Posterior vena cava (tissue), 2 donors: ENCODE measurements around the gene COPS4. TPM values are rescaled to one million over a fixed set of nuclear protein-coding genes. Genes with fewer than 3 reads are reported as not detected.
"Not testable (repeated sequence)": the region's sequence is repeated elsewhere in the genome, so short reads cannot be mapped to it uniquely, and the experiment has no call there.

ENCODE experiments used
- DNase-seq: peaks from one replicate; pipeline ENCODE4 v3.0.0-alpha.2; 2020; ENCODE audit warnings: low spot score
- intact Hi-C, 2 donors: fragments of 100-400 bp; cut with DNase I; formaldehyde crosslinking; loops; one replicate each; pipeline versions ENCODE4 v1.14.1 to v1.14.2; 2022 to 2023
- total RNA-seq, 2 donors: library from RNA; stranded (reverse); fragmentation: NEBNext Ultra II Directional; extraction: Animal tissue kit (Norgen Biotek cat#: 25700); gene quantifications; one replicate each; pipeline ENCODE4 v1.2.1, GENCODE V29; 2021
- donor health status: DM: yes; HTN: yes; CAD: no.
- donor health status: DM: yes; HTN: yes; CAD: no.

Gene COPS4
- total RNA-seq, 2 donors from 2014 or later: 36.2 to 39.5 TPM

DNA sequence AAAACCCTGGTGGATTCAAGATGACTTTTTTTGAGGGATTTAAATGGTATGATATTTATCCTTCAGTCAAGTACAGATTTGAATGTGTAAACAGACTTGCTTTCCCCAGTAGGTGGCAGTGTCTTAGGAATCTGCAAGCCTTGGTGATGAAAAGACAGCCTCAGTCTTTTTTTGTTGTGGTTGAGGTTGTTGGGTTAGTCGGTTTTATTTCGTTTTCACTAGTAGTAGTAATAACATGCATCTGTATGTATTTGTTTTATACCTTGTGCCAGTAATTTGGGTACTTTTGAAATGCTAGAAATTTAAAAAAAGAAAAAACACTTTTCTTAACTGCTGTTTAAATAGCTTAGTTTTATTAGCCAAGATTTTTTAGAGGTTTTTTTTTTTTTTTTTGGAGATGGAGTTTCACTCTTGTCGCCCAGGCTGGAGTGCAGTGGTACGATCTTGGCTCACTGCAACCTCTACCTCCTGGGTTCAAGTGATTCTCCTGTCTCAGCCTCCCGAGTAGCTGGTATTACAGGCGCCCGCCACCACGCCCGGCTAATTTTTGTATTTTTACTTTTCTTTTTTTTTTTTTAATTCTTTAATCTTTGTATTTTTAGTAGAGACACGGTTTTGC is 39.2 kb downstream of the COPS4 start:
- no peak for DNase-seq
- intact Hi-C loops: loop anchor here (5.0 to 10.0 kb wide), 2 partner anchors 188 to 211 kb away; partner anchors contain the start of gene COQ2 (in 1 of the 2)

DNA sequence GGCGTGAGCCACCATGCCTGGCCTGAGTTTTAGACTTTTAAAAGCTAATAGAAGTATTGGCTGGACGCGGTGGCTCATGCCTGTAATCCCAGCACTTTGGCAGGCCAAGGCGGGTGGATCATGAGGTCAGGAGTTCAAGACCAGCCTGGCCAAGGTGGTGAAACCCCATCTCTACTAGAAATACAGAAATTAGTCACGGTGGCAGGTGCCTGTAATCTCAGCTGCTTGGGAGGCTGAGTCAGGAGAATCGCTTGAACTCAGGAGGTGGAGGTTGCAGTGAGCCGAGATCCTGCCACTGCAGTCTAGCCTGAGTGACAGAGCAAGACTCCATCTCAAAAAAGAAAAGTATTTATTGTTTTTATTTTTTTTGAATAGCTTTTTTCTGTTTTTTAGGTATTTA is 39.8 kb downstream of the COPS4 start:
- DNase-seq: not testable (repeated sequence)
- intact Hi-C loops: loop anchor here (5.0 to 10.0 kb wide), 2 partner anchors 188 to 210 kb away; partner anchors contain the start of gene COQ2 (in 1 of the 2)

DNA sequence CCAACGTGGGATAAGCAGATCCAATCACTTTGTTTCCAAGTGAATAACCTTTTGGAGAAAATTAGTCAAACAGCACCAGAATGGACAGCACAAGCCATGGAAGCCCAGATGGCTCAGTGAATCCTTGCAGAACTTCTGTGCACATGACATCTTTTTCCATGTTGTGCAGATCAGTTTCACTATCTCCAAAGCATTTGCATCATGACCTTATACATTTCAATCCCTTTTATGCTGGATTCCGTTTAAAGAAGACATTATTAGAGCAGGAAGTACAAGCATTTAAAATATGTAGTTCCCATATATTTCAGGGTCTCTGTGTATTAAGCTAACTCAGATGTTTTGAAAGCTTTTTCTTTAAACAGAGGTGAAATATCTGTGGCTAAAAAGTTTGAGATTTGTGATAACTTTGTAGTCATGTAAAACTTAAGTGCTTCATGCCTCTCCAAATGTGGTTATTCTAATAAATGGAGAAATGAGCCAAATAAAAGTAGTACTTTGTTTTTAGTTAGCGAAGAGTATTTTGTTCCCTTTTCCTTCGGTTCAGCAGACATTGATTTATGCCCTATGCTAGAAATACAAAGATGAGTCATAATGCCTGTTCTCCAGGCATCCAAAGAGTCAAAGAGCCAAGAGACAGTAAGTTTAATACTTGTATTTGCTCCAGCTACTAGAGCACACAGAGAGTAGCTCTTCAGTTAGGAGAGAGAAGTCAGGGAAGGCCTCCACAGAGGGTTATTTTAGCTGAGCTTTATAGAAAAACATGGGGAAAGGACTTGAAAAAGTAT is 40.5 kb downstream of the COPS4 start:
- no peak for DNase-seq
- intact Hi-C loops: loop anchor here in 1 of 2 donors (10.0 kb wide), 1 partner anchor 209 kb away; the partner anchor contains the start of gene COQ2

DNA sequence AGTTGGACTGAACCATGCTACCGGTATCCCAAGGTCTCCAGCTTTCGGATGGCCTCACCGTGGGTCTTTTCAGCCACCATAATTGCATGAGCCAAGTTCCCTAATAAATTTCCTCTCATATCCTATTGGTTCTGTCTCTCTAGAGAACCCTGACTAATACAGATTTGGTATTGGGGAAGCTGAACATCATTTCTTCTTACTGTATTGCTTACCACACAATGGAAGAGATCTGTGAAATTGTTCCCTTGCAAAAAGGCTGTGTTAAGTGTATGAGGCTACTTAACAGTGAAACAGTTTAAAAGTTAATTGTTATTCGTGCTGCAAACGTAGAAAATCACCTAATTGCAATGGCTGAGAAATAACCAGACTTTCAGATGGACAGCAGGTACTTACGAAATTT is 45.6 kb downstream of the COPS4 start:
- intact Hi-C loops: no loop called here
- DNase-seq: no peak

DNA sequence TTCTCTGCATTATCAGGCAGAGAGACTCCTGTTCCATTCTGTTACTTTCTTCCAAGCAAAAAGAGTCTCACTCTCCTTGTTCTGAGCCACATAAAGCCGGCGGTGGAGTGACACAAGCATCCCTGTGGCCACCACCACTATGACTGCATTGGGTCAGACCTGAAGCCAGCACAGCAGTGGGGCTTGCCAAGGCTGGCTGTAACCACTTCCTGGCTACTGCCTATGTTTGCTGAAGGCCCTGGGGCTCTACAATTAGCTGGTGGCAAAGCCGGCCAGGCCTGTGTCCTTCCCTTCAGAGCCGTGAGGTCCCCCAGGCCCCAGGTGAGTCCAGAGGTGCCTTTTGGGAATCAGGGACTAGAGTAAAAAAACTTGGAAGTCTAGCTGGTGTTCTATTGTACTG is 47.8 kb downstream of the COPS4 start:
- intact Hi-C loops: no loop called here
- no peak for DNase-seq

DNA sequence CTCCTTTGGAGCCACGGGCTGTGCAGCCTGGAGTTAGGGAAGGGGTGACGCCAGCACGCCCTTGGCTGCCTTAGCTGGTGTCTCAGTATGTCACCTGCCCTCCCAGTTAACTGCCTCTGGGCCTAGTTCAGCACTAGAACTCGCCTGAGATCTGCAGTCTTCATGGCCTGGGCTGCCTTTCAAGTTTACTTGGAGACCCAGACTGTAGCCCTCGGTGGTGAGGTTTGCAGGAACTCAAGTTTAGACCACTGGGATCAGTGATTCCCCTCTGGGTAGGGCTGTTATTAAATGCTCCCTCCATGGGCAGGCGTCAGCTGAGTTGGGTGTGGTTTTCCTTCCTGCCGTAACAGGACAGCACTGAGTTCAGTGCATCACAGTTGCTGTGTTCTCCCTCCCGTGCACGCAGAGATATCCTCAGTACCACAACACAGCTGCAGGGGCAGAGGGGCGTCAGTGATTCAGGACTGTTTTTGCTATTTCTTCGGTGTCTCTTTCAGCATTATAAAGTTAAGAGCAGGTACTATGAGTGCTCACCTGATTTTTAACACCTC is 49.0 kb downstream of the COPS4 start:
- DNase-seq: no peak
- intact Hi-C loops: no loop called here

DNA sequence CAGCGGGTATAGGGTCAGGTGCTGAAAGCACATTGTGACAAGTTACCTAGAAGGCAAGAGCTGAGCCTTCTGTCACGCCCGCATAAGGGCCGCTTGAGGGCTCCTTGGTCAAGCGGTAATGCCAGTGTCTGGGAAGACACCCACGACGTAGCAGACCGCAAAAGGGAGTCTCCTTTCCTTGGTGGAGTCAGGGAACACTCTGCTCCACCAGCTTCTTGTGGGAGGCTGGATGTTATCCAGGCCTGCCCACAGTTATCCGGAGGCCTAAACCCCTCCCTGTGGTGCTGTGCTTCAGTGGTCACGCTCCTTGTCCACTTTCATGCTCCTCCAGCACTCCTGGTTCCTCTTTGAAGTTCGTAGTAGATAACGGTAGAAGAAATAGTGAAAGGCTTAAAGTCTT is 50.0 kb downstream of the COPS4 start:
- intact Hi-C loops, DNase-seq: not testable (repeated sequence)

DNA sequence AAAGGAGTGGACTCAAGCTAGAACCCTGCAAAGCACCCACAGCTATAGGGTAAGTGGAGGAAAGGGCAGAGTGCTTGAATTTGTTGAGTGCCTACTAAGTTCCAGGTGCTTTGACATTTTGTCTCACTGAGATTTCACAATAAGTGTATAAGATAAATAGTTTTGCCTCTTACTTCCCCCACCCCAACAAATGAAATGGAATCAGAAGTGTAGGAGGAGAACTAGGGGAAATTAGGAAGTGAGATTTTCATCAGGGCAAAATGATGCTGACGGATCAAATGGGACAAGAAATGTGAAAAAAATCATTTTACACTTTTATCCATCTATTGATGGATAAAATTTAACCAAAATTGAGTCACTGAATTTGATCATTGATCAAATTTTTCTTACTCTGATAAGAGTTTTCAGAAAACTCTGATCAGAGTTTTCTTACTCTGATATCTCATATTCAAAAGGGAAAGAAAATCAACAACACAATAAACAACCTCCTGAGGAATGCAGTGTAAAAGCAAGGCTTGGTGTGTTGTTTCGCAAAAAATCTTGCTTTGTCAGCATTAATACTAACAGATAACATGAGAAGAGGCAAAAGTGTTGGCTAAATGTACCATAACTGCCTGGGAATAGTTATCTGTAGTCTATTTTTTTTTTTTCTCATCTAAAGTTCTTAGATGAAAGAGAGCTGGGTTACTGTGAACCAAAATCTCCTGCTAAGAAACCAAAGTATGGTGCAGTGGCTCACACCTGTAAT is 54.6 kb downstream of the COPS4 start:
- no peak for DNase-seq
- intact Hi-C loops: no loop called here

DNA sequence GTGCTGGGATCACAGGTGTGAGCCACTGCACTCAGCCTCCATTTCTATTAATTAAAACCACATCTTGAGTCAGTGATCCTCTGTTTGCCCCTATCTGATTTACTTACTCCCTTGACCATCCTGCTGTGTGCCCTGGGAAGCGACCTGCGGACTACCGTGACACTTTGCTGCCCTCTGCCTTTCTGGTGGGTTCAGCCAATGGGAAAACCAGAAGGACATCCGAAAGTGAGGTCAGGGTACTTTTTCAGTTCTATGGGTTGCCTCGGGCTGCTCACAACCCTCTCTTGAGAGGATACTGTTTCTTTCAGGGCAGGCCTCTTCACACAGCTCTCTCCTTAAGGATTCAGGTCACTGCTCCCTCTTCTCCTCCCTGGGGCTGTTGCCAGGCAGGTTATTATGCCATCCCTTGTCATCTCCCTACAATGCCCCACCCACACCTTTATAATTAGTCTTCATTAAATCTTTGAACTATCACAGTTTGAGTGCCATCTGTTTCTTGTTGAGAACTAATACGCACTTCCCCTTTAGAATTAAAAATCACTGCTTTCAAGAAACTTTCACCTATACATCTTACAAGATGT is 58.2 kb downstream of the COPS4 start:
- intact Hi-C loops: no loop called here

DNA sequence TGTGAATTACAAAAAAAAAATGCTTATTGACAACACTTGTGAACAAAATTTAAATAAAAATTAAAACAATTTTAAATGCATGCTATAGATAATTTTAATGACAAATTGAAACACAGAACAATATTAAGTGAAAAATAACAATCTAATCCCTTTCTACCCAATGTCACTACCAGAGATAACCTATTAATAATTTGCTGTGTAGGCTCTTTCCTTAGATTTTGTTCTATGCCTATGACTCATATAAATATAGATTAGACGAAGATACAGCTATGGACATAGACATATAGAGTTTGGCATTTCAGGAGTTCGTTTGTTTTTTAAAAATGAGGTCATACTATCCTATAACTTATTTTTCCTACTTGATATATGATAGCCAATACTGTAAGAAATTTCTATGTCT is 61.4 kb downstream of the COPS4 start:
- DNase-seq: no peak
- intact Hi-C loops: no loop called here

More for the DNA sequence above, 58.2 kb downstream of the COPS4 start:
- no peak for DNase-seq

DNA sequence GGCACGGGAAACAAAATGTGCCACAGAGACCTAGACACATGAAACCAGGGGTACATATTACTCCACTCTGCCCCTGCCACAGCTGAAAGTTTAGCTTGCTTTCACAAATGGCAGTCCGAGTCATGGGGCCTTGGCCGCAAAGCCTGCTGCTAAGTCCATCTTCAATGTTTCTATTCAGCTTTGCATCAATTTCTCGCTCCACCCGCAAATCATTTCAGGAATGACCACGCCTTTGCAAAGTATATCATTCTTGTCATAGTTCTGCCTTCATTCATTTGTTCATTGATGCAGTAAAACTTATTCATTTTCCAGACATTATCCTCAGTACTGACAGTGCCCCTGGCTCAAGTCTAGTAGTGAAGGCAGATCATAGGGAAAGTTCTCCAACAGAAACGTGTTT is 70.0 kb downstream of the COPS4 start:
- DNase-seq: no peak
- intact Hi-C loops: no loop called here

DNA sequence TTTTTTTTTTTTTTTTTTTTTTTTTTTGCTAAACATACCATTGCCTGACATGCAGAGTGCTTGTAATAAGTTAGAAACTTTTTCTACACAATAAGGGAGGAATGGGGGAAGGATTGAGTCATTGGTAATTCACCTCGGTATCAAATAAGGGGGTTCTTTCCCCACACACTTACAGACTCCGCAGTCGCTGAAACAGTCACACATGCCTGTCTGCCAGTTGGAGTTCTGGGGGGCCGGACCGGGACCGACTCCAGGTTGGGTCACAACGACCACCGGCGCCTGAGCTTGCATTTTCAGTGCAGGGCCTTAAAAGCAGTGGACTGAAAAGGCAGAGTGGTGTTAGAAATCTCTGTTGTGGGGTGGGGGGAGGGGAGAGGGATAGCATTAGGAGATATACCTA is 72.6 kb downstream of the COPS4 start:
- intact Hi-C loops: no loop called here
- no peak for DNase-seq

DNA sequence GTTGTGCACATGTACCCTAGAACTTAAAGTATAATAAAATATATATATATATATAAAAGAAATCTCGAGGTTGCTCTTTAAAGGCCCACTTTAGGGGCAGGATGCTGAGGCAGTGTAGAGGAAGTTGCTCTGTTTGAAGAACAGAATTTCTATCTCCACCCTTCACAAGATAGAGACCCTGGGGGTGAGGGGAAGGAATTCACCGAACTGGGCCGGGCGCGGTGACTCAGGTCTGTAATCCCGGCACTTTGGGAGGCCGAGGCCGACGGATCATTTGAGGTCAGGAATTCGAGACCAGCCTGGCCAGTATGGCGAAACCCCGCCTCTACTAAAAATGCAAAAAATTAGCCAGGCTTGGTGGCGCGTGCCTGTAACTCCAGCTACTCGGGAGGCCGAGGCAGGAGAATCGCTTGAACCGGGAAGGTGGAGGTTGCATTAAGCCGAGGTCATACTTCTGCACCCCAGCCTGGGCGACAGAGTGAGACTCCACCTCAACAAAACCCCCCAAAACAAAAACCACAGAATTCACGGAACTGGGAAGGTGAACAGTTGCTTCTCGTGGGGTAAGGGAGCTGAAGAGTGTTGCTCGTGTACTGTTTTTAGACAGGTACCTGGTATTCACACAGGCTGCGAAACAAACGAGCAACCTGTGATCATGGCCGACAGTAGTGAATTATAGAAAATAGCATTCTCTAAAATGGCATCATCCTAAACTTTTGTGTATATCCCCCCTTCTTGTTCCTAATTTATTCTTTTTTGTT is 73.3 kb downstream of the COPS4 start:
- intact Hi-C loops: no loop called here
- no peak for DNase-seq

DNA sequence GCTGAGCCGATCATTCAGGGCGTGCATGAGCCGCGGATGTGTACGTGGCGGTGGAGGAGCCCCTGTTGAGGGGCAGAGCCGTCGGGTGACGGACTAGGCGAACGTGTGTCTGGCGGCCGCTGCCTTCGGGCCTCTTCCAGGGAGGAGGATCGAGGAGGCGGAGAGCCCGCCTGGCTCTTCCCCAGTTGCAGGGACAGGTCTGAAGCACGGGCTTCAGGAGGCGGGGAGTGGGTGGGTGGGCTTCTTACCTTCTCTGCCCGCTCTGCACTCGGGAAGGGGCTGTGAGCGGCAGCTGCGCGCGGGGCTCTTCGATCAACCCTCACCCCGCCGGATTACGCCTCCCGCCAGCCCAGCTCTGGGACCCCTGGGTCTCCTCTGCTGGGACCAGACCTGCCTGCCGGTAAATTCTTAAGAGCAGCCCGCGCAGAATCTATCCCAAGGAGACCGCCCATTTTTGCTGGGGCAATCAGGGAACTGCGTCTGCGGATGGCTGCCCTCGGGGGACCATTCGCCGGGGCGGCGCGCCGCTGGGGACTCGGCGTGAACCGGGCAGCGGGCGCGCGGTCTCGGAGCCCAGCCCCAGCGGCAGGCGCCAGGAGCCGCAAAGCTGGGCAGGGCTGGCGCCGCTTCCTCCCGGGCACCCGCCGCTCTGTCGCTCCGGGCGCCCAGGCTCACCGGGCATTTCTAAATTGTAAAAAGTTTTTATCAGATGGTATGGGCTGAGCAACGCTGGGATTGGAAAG is 74.7 kb downstream of the COPS4 start:
- DNase-seq: no peak
- intact Hi-C loops: no loop called here

DNA sequence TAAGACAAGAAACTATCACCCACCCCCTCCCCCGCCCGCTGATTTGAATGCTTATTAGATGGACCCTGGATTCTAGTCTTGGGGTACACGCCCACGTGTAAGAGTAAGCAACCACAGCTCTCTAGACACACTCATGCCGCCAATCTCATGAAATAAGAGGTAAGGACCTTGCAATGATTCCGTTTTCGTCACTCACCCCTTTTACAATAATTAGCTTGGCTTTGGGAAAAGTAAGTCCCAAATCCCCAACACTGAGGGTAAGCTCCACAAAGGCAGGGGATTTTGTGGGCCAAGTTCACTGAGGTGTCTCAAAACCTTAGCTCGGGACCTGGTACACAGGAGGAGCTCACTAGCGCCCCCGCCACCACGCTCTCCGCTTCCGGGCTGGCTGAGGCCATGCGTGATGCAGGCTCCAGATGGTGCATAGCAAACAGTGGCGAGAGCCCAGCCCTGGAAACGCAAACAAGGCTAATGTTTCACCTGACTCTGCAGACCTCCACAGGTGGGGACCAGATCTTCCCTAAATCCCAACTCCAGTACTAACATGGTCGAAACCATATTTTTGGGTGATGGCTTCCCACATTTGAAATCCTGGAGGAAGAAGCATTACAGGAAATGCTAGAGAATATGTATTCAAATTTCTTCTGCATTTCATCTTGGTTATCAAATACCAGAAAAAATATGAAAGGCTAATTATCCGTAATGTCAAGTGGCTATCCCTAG is 75.4 kb downstream of the COPS4 start:
- intact Hi-C loops: no loop called here
- DNase-seq: peak; percentile 93

DNA sequence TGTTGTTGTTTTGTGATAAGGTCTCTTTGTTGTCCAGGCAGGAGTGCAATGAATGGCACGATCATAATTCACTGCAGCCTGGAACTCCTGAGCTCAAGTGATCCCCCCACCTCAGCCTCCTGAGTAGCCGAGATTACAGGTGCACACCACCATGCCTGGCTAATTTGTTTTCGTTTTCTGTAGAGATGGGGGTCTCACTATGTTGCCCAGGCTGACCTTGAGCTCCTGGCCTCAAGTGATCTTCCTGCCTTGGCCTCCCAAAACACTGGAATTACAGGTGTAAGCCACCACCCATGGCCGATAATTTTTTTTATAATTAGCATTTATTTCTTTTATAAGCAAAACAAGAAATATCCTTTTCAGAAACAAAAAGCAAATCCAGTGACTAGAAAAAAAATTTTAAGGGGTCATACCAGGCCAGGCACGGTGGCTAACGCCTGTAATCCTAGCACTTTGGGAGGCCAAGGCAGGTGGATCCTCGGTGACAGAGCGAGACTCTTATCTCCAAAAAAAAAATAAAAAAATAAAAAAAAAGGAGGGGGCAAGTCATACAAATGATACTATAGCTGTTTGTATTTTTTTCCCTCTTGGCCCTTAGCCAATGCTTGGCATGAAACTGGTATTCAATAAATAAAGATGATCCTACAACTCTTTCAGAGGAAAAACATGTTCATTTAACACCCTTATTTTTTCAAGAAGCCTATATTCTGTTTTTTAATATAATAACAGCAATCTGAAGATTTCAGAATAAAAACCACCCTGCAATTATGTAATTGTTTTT is 76.2 kb downstream of the COPS4 start:
- intact Hi-C loops: no loop called here
- DNase-seq: no peak

DNA sequence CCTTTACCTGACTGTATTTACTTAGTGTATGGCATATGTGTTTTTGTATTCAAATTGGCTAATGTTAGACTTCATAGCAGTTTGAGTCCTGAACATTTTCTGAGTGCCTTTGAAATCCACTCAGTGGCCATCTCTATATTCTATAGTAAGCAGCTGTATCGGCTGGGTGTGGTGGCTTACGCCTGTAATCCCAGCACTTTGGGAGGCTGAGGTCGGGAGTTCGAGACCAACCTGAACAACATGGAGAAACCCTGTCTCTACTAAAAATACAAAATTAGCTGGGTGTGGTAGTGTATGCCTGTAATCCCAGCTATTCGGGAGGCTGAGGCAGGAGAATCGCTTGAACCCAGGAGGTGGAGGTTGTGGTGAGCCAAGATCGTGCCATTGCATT is 76.8 kb downstream of the COPS4 start:
- intact Hi-C loops, DNase-seq: not testable (repeated sequence)
